LNCaP clone FGC (cell line): Measurements from ENCODE around the gene GNB5.

Source experiments
- DNase-seq: peaks from one replicate; pipeline ENCODE4 v3.0.0-alpha.2; 2011; ENCODE audit warnings: low read depth
- H3K4me3 ChIP-seq: 2 replicates; pipeline ENCODE4 v1.5.1; 2011; ENCODE audit warnings: mild to moderate bottlenecking, low read depth, low read length, control low read depth
- CTCF ChIP-seq: IDR thresholded peaks from 2 replicates; pipeline ENCODE4 v1.5.1; 2012; ENCODE audit warnings: mild to moderate bottlenecking; ENCODE audit not compliant: control insufficient read depth, insufficient read depth; ENCODE audit errors: extremely low read depth

GNB5 gene

GRCh38 chr15:52181938-52182780 is 9.0 kb downstream of the GNB5 start:
- no peak overlapping the region for H3K4me3 ChIP-seq
- no peak for DNase-seq
- no peak for TF ChIP-seq CTCF

GRCh38 chr15:52180851-52181450 is 10.2 kb downstream of the GNB5 start:
- DNase-seq = no peak
- no peak overlapping the region for H3K4me3 ChIP-seq
- no peak for TF ChIP-seq CTCF

GRCh38 chr15:52180196-52180835 is 10.9 kb downstream of the GNB5 start:
- peak overlapping the region; percentile 59 for H3K4me3 ChIP-seq
- no peak for TF ChIP-seq CTCF
- DNase-seq = no peak

GRCh38 chr15:52179278-52180195 is 11.7 kb downstream of the GNB5 start:
- TF ChIP-seq CTCF = no peak
- DNase-seq = peak; percentile 47
- peak overlapping the region; percentile 59 for H3K4me3 ChIP-seq

GRCh38 chr15:52178765-52179164 is 12.4 kb downstream of the GNB5 start:
- H3K4me3 ChIP-seq = peak overlapping the region; percentile 59
- no peak for DNase-seq
- no peak for TF ChIP-seq CTCF

GRCh38 chr15:52172869-52173268 is 18.3 kb downstream of the GNB5 start:
- DNase-seq = peak; percentile 46
- H3K4me3 ChIP-seq = no peak overlapping the region
- no peak for TF ChIP-seq CTCF
